HG03469 (cell line): Measurements from ENCODE around the gene FGD3.
"Not testable (repeated sequence)": the region's sequence is repeated elsewhere in the genome, so short reads cannot be mapped to it uniquely, and the experiment has no call there.

Experiments
- ATAC-seq: cut with Tn5 transposase; IDR thresholded peaks from one replicate; pipeline ENCODE4 v1.9.1; 2021; ENCODE audit warnings: mild to moderate bottlenecking, moderate library complexity, moderate number of reproducible peaks; ENCODE audit not compliant: unreplicated experiment

The FGD3 gene, protein sequence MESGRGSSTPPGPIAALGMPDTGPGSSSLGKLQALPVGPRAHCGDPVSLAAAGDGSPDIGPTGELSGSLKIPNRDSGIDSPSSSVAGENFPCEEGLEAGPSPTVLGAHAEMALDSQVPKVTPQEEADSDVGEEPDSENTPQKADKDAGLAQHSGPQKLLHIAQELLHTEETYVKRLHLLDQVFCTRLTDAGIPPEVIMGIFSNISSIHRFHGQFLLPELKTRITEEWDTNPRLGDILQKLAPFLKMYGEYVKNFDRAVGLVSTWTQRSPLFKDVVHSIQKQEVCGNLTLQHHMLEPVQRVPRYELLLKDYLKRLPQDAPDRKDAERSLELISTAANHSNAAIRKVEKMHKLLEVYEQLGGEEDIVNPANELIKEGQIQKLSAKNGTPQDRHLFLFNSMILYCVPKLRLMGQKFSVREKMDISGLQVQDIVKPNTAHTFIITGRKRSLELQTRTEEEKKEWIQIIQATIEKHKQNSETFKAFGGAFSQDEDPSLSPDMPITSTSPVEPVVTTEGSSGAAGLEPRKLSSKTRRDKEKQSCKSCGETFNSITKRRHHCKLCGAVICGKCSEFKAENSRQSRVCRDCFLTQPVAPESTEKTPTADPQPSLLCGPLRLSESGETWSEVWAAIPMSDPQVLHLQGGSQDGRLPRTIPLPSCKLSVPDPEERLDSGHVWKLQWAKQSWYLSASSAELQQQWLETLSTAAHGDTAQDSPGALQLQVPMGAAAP

DNA sequence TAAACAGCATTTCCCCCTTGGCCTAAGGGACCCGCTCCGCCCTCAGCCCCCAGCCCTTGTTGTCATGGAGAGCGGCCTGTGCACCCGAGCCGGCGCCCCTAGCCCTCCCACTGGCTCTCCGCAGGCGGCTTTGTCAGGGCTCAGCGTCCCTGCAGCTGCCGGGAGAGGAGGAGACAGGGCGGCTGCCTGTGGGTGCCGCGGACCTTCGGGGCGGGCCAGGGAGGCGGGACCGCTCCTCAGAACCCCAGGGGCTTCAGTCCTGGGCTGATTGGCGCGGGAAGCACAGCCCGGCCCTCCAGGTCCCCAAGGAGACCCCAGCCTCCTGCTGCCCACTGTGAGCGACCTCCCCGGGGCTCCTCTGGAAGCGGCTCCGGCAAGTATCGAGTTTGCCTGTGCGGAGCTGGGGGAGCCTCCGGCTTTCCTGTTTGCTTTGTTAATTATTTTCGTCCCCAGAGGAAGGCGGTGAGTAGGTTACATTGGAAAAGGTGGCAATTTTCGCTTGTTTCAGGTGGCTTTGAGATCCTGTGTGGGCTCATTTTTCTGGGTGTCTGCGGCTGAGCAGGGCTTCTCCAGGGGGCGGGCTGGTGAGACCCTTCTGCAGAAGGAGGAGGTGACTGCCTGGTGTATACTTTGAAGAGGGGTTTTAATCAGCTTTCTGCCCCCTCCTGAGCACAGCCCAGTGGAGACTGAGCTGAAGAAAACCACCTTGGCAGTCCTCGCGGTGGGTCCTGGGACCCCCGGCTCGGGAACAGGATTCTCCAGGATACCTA is at the start of gene FGD3:
FGD3 (plus strand) TSS at position 256 of the 770 bp plus-strand sequence. CDS start 28,734 bp downstream, outside the sequence.
- no peak for ATAC-seq

DNA sequence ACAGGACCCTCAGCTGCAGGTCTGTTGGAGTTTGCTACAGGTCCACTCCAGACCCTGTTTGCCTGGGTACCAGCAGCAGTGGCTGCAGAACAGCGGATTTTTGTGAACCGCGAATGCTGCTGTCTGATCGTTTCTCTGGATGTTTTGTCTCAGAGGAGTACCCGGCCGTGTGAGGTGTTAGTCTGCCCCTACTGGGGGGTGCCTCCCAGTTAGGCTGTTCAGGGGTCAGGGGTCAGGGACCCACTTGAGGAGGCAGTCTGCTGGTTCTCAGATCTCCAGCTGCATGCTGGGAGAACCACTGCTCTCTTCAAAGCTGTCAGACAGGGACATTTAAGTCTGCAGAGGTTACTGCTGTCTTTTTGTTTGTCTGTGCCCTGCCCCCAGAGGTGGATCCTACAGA is 42.2 kb upstream of the FGD3 start:
- not testable (repeated sequence) for ATAC-seq

DNA sequence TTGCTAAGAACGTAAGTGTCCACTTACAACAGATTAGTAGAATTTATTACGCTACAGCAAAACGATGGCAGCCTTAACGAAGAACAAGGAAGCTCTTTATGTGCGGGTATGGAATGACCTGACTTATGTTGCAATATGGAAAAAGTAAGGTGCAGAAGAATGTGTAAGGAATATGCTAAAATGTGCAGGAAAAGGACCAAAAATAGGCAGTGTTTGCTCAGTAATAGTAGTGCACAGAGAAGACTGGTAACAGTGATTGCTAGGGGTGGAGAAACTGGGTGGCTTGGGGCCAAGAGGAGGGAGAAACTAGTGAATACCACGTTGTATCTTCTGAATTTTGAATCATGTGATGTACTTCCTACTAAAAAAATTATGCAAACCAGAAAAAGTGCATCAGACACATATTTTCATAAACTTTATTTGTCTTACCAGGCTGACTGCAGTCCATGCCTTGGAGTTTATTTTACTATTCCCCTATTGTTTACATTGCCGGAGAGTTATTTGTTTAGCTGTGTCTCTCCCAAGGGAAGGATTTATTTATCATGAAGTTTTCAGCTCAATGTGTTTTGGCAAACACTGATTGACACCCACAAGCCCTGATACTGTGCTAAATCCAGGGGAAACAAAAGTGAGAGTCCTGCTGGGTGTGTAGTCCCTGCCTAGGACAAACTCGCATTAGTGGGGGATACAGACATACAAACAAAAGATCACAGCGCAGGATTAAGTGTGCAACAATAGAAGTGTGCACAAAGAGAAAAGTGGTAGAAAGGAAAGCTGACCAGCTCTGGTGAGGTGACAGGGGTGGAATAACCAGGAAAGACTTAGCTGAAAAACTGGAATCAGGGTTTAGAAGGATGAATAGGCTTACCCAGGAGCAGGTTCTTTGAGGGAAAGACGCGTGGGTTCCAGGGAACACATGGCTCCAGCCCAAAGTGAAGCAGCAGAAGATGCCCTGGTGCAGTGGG is 35.5 kb upstream of the FGD3 start:
- ATAC-seq, result no peak

DNA sequence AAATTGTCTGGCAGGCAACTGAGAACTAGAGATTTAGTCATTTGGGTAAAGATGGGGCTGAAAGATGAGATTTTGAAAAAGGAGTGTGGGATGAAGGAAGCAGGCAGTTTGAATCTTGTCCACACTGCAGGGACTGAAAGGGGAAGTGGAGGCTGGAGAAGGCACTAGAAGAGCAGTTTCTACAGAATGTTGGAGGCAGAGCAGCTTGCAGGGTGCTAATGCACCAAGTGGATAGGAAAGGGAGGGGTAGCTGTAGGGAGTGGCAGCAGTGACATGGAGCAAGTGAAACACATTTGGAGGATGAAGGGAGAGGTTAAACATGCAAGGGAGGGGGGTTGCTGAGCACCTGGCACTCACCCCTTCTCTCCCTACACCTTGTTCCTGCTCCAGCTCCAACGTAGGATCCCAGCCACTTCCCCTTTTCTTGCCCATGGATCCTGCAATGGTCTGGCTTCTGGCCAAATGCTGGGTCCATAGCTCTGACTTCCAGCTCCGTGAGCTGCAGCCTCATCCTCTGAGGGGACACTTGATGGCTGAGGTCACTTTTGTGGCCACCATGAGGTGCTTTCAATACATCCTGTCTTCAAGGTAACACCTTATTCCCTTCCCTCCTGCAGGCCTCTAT is 30.0 kb upstream of the FGD3 start:
- ATAC-seq, result no peak

DNA sequence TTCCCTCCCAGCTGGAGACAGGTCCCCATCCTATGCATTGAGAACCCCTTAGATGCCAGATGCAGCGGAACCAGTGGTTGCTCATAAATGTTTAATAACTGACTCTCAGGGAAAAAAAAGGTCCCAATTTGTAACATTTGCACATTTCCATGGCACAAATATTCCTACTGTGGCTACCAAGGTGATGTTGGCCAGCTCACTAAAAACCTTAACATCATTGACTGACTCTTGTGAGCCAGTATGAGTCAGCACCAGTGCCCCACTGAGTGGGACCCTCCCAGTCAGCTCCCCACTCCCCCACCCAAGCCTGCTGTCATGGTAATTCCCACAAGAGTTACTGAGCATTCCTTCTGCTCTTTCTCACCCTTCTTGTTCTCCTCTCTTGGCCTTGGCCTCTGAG is 26.9 kb upstream of the FGD3 start:
- ATAC-seq, result no peak

DNA sequence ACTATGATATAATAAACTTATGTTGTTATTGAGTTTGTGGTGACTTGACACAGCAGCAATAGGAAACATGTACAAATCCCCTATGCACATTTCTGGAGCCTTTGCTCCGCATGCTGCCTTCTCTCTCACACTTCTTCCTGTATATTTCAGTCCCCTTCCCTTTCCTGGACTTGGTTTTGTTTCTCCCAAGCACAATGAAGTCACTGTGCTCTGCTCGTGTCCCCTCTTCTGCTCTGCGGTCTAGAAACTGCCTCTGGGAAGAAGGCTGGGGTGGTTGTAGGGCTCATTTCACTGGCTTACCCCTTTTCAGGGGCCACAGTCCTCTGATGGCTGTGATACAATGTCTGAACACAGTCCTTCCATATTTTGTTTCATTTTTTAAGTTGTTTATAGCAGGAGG is 15.7 kb upstream of the FGD3 start:
- no peak for ATAC-seq

DNA sequence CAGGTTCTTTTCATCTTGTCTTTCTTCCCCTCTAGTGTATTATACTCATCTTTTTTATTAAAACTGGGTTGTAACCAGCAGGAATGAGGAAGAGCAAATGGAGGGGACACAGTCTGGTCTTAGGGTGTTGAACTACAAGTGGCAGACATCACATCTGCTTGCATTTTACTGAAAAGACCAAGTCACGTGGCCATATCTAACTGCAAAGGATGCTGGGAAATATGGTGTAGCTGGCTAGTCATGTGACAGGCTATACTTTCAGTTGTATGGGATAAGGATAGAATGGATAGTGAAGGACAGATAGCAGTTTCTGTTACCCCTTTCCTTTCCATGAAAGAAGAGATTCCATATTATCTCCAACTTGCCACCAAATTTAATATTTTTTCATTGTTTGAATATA is 13.0 kb upstream of the FGD3 start:
- no peak for ATAC-seq

DNA sequence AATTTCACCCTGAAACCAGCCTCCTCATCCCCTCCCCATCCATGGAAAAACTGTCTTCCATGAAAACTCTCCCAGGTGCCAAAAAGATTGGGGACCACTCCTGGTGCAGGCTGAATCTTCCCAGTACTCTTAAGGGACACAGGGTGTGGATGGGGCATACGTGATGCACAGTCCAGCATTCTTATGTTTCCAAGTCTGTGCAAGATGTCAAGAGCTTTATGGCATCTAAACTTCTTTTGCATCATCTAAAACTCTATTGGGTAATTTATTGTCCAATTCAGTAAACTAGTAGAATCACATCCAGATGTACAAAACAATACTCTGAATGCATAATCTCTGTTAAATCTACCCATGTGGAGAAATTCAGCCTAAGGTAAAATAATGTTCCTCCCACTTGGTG is 9.3 kb upstream of the FGD3 start:
- no peak for ATAC-seq

DNA sequence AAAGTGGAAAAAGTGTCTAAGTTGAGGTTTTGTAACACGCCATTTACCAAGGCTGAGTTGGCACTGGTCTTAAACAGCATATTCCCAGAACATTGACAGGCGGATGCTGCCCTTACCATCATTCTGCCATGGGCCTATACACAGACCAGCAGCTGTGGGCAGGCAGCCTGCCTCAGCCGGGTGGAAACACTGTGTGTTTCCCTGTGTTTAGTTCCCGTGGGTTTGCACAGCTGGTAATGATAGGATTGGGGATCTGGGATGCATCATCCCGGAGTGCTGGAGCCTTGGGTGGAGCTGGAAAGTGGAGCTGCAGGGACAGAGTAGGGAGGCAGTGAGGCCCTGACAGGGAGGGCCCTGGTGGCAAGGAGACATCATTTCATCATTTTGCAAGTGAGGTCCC is 5.5 kb upstream of the FGD3 start:
- ATAC-seq, result no peak

DNA sequence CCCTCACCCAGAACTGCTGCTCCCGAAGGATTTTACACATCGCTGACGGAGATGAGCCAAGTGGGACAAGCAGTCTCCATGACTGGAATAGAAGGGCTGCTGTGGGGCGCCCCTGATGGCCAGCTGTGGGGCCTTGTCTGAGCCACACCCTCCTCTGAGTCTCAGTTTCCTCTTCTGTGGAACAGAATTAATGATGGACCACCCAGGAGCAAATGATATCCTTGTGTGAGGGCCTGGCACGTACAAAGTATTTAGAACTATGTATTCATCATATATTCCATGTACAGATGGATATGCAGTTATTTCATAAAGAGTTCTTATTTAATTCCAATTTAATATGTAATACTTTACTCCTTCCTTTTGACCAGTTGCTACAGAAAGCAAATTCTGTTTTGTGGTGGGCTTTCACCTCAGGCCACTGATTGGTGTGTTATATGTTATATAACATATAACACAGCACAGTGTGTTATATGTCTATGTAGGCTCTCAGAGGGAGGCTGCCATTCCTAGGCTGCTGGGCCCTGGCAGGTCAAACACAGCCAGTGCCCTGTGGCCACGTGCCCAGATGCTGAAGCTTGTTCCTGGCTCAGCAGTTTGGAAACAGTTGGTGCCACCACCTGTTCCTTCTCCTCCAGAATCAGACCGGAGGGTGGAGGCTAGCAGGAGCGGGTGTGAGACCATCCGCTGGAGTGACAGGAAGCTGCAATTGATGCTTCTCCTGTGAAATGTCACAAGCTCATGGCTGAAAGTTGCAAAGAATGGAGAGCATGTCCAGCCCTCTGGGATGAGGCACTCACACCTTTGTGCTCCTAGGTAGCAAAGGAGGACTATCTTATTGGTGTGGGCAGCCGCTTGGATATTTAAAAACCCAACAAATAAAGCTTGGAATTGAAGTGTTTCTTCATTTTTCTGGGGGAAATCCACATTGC is 4.4 kb upstream of the FGD3 start:
- ATAC-seq, result no peak

DNA sequence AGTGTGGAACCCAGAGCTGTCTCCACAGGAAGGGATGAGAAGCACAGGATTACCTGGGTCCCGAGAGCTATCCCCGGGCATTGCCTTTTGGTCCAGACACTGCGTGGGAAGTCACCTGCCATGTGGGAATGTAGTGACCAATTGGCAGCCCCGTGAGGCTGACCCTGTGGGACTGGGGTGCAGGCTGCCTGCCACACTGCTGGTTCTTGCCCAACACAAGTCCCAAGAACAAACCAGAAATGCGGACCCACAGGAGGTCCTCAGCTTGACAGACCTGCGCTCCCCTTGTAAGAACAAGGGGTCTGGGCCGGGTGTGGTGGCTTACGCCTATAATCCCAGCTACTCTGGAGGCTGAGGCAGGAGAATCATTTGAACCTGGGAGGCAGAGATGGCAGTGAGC is 2.4 kb upstream of the FGD3 start:
- ATAC-seq, result no peak

DNA sequence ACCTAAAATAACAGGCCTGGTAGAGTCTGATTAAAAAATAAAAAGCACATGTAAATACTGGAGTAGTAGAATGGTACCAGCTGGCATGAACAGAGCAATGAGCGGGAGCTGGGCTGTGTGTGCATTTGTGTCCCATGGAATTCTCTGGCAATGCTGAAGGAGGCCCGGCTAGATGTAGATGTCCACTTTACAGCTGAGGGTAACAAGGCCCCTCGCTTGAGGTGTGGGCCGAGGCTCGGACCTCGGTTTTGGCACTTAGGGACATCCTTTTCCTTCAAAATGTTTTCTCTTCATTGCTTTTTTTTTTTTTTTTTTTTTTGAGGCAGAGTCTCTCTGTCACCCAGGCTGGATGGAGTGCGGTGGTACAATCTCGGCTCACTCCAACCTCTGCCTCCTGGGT is 1.5 kb upstream of the FGD3 start:
- no peak for ATAC-seq

DNA sequence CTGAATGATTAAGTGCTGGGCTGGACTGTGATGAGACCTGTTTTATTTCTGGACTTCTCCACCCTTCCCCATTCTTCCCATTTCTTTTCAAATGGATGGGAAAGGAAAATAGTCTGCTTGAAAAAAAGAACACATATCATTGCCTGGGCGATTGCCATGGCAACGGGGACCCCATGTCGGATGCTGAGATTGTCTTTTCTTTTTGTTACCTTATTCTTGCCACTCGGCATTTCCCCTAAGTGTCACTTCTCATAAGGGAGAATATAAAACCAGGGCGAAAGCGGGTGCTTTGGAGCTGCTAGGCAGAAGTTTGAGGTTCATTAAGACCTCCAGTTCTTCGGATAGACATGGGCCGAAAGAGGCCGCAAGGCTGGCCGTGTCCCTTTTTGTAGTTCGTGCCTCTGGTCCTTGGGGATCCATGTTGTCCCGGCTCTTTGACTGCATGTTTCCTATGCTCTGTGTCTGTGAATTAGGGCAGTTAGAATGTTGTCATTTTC is 763 bp downstream of the FGD3 start:
- ATAC-seq, result no peak

DNA sequence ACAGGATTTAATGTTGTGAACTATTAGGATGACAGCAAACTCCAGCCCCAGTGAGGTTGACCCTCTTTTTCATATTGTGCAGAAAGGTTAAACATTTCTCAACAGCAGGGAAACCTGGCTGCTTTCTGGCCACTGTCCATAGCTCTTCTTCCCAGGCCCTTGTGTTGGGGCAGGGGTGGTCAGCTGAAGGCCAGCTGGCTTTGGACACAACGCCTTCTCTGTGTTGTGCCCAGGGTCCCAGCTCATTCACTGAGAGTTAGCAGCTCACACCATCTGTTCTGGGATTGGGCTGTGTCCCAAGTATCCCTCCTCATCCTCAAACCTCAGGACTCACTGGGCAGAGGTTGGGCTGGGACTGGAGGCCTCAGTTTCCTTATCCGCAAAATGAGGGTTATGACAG is 1.3 kb downstream of the FGD3 start:
- no peak for ATAC-seq

DNA sequence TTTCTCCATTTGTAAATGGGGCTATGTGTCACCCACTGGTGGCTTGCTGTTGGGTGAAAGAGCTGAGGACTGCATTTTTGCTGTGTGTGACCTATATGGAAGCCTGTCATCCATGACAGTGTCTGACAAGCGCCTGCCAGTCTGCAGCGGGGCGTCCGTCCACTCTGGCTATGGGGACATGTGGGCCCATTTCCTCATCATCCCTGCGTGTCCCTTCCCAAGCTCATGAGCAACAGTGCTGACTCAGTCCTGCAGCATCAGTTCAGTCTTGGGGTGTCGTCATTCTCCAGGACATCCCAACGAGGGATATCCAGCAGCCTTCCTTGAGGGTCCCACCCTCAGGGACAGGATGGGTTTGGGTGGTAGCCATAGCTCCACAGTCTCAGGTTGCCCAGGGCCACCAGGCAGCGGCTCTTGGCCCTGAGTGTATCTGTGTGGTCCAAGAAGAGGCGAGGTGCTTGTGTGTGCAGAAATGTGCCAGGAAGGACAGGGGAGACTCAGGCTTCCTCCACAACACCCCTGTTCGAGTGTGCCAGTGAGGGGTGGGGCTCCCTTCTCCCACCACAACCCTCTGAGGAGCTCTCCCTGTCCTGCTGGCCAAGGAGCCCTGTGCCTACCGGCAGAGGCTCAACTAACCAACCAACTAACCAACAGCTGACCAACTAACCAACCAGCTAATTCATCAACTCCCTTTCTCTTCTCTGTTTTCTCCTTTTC is 2.1 kb downstream of the FGD3 start:
- no peak for ATAC-seq

DNA sequence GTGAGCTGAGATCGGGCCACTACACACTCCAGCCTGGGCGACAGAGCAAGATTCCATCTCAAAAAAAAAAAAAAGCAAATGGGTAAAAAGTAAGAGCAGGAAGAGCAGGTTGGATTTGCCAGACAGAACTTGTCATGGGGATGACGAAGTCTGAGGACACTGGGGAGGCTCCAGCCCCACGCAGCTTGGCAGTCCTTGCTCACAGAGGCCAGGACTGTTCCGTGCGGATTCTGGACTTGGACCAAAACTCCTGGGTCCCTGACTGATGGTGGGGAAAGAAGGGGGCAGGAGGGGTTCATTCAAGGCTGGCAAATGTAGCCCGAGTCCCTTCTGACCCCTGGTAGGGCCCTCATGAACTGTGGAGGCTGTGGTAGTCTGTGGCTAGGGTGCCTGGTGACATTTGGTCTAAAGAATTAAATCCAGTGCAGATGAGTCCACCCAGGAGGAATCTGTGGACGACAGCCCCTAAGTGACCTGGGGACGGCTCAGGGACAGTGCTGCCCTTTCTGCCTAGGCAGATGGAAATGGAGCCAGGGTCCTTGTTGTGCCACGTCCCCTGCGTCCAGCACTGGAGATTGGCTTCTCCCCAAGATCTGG is 3.1 kb downstream of the FGD3 start:
- no peak for ATAC-seq

DNA sequence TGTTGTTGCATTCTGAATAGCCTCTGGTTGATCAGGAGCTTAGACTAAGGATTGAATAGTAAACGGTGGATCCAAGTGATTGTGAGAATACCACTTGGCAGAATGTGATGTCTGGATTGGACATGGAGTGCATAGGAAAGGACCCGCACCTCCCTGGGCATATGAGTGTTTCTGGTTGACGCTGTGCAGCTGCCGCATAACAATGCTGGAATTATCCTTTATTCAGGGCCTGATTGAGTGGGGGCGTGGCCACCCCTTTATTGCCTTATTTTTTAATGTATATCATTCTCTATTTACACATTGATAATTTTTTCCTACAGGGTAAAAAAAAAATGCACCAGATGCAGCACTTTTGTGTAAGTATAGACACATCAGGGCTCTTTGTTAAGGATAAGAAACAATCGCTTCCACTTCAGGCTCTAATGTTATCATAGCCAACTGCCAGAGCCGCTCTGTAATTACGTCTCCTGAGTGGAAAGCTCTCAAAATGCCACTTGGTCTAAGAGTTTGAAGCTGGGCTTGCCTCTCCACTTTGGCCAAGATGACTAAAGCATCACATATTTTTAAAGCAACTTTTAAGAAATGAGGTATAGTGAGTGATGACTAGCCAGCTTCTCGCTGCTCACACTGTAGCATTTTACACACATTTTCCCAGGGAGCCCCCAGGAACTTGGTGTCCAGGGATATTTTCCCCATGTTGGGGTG is 5.7 kb downstream of the FGD3 start:
- no peak for ATAC-seq
